HG02884 (cell line): ENCODE data around the gene ZNF692.
"Not testable (repeated sequence)": the region's sequence is repeated elsewhere in the genome, so short reads cannot be mapped to it uniquely, and the experiment has no call there.

Experiments
- ATAC-seq: cut with Tn5 transposase; IDR thresholded peaks from one replicate; pipeline ENCODE4 v1.9.1; 2021; ENCODE audit warnings: mild to moderate bottlenecking, moderate library complexity; ENCODE audit not compliant: unreplicated experiment

ZNF692 gene

DNA sequence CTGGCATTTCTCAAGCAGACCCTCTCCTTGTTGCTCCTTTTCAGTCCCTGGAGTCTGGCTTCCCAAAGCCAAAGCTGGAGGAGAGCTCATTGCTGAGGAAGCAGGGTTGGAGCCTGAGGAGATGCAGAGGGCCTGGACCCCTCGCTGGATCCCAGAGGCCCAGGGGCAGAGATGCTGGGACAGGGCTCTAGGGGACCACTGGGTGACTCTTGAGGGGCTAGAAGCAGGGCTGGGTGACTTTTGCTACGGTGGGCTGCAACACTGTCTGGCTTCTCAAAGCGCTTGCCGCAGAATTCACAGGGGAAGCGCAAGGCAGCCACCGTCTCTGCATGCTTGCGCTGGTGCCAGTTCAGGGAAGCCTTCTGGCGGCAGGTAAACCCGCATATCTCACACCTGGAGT lies 8.8 kb downstream of the ZNF692 start:
- no peak for ATAC-seq

DNA sequence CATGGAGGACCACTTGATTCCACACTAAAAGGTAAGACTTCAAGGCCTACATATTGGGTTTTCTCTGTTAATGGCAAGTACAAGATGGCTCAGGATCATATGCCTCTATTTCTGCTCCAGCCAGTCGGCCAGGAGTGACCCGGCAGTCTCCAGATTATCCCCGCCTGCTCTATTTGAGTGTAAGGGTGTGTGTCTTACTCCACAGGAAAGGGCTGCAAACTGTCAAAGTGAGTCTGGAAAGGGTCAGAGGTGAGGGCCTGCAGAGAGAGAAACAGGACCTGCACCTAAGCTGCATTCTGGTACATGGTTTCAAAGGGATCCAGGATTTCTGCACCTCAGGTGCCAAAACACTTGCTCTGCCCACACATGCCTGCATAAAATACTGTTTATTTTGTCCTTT lies 9.2 kb downstream of the ZNF692 start:
- no peak for ATAC-seq

DNA sequence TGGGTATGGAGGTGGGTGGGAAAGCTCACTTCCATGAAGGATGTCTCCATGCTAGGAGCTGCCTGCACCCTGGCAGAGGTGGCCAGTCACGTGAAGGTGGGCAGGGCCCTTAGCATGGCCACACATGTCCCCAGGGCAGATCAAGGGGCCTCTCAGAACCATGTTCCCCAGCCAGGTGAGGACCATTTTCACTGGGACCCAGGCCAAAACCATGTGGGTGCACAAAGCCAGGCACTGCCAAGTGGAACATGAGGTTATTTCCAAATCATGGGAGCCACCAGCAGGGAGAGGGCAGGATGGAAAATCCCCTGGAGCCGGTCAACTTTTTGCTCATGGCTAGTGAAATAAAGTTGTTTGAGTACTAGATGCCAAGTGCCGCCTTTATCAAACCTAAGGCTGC lies 9.7 kb downstream of the ZNF692 start:
- ATAC-seq = no peak

DNA sequence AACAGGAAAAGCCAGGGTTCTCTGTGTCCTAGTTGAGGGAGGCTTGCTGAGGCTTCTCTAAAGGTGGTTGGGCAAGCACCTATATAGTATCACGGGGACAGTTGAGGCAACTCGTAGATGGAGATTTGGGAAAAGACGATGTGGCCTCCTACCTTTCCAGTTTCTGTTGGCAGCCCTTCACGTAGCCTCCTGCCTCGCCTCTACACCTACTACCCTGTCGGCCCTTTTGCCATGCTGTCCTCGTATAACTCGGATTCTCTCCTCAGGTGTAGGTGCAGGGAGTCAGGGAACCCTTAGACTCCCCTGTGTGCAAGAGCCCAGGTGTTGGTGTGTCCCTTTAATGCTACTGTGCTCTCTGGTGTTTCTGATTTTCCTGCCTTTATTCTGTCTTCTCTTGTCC lies 10.3 kb downstream of the ZNF692 start:
- no peak for ATAC-seq

- ATAC-seq = no peak
These were observed 10.8 kb downstream of the ZNF692 start for GRCh38 chr1:248847956-248848561.

DNA sequence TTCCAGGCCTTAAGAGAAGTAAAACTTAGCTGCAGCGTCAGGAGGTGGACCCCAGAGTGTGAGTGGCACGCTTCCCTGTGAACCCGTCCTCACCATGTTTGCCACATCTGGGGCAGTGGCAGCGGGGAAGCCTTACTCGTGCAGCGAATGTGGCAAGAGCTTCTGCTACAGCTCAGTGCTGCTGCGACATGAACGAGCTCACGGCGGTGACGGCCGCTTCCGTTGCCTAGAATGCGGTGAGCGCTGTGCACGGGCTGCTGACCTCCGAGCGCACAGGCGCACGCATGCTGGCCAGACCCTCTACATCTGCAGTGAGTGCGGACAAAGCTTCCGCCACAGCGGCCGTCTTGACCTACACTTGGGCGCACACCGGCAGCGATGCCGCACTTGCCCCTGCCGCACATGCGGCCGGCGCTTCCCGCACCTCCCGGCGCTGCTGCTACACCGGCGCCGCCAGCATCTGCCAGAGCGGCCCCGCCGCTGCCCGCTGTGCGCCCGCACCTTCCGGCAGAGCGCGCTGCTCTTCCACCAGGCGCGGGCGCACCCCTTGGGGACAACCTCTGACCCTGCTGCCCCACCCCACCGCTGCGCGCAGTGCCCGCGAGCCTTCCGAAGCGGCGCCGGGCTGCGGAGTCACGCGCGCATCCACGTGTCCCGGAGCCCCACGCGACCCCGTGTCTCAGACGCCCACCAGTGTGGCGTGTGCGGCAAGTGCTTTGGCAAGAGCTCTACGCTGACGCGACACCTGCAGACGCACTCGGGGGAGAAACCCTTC lies 11.5 kb downstream of the ZNF692 start:
- no peak for ATAC-seq

DNA sequence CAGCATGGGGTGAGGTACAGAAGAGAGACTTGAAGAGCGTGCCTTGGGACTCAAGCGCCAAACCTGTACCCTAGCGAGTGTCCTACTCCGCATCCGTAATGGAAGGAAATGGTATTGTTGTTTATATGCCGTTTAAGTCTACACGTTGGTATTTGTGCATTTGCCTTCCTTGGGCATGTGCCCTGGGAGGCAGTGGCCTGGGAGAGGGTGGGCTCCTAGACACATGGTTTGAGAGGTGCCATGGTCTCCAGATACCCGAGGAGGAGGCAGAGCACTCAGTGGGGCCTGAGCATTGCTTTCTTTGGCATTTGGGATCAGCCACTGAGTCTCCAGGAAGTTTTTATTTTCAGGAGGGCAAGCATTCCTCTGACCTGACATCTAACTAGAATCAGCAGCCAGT lies 14.4 kb downstream of the ZNF692 start:
- ATAC-seq = no peak

DNA sequence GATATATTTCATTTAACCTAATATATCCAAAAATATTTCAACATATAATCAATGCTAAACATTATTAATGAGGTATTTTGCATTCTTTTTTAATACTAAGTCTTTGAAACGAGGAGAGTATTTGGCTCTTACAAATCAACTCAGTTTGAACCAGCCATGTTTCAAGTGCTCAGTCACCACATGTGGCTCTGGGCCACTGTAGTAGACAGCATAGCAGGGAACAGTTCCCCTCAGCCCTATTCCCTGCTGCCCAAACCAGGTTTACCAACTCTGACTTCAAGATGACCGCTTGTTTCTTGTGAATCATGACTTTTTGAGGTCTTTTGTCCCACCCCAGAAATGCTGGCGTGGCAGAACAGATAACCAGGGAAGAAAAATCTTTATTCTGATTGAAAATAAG lies 15.2 kb downstream of the ZNF692 start:
- ATAC-seq = no peak

- no peak for ATAC-seq
These were observed 16.0 kb downstream of the ZNF692 start for GRCh38 chr1:248842781-248843331.

- ATAC-seq = no peak
These were observed 17.0 kb downstream of the ZNF692 start for GRCh38 chr1:248841702-248842395.

- no peak for ATAC-seq
These were observed 17.9 kb downstream of the ZNF692 start for GRCh38 chr1:248840946-248841345.

- no peak for ATAC-seq
These were observed 19.7 kb downstream of the ZNF692 start for GRCh38 chr1:248839168-248839555.

DNA sequence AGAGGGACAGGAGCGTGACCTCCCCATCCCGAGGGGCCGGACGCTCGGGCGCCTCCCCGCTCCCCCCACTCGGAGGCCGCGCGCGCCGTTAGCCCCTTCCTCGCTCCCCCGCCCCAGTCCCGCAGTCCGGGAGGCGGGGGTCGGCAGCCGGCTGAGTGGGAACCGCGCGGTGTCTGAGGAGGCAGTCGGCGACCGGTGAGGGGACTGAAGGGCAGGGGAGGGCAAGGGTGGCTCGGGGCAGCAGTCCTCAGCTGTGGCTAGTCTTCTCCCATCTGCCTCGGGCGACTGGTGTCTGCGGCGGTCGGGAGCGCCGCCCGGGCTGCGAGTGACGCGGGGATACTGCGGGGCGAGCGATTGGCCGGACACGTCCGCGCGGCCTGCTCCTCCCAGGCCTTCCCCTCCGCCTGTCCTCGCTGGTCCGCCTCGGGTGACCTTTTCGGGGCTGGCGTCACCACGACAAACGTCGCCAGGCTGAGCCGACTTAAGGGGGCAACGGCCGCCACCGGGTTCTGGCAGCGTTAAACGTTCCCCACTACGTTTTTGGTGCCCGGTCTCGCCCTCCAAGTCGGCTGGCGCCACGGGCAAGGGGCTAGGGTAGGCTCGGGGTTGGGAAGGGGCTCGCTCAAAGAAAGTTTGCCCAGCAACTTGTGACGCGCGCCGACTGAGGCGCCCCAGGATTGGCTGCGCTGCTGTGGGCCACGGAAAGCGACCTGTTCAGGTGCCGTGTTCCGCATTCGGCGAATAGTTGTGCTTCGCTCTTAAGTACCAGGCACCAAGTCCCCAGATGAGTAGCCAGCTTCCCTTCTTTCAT lies 20.3 kb downstream of the ZNF692 start:
- ATAC-seq = peak; percentile 56

- peak; percentile 72 for ATAC-seq
These were observed 21.0 kb downstream of the ZNF692 start, which contains the start of gene ZNF672 for GRCh38 chr1:248837781-248838356. Gene ZNF672, plus strand, starts transcription at chr1:248838224. Its CDS starts 9,051 bp downstream, at chr1:248847275.

DNA sequence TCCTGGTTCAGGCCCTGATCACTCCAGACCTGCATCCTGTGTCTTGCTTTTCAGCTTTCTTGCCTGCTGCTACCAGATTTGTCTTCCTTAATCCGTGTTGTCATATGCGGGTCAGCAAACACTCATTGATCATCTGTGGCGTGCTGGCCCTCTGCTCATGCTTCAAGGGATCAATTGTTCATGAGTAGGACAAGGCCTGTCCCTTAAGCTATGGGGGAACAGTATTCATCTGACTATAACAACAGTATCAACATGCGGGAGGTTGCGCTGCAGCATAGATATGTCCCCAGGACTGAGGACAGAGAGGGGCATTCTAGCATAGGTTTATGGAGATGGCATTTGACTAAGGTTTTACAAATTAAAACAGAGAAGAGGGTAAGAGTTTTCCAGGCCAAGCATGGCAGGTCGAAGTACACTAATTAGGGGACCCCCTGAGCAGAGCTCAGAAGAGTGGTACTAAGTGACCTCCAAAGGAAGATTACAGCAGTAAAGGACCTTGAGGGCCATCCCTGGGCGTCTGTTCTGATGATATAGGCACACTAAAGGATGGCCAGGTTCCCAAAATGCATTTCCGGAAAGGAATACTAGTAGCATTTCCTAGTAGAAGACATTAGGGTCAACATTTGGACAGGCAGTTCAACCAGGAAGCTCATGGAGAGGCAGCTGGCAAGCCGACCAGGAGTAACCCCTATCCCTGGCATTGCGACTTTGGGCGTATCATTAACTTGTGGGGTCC lies 21.7 kb downstream of the ZNF692 start:
- ATAC-seq = no peak

GRCh38 chr1:248834343-248834940 lies 24.4 kb downstream of the ZNF692 start:
- ATAC-seq = no peak

GRCh38 chr1:248831842-248832241 lies 27.0 kb downstream of the ZNF692 start:
- ATAC-seq = no peak

DNA sequence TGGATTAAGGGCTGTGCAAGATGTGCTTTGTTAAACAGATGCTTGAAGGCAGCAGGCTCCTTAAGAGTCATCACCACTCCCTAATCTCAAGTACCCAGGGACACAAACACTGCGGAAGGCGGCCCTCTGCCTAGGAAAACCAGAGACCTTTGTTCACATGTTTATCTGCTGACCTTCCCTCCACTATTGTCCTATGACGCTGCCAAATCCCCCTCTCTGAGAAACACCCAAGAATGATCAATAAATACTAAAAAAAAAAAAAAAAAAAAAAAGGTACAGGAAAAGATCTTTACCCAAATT lies 28.2 kb downstream of the ZNF692 start:
- not testable (repeated sequence) for ATAC-seq

GRCh38 chr1:248828845-248829244 lies 30.0 kb downstream of the ZNF692 start:
- ATAC-seq = no peak
